HCT116 (cell line): ENCODE results near the gene PSENEN. TPM values are rescaled to one million over a fixed set of nuclear protein-coding genes. Genes with fewer than 3 reads are reported as not detected.

Experiments
- ATAC-seq: fragments of 200-7000 bp; cut with Tn5 transposase; 2 replicates; pipeline ENCODE4 v1.9.1; 2020; ENCODE audit warnings: mild to moderate bottlenecking, moderate library complexity
- BruUV-seq: library from RNA; stranded (reverse); fragments of 400-500 nt; replicated peaks from 2 replicates; lab custom pipeline; 2021; lab: Mats Ljungman, UMichigan
- CTCF ChIA-PET: fragments of 300-600 bp; sonication (Branson Sonifier 250); formaldehyde crosslinking; loops from one replicate; lab custom pipeline; 2021; ENCODE audit warnings: antibody characterized with exemption; lab: Charles Lee
- POLR2A ChIA-PET: fragments of 300-600, 350-600 bp; sonication (Branson Sonifier 250); formaldehyde crosslinking; loops from one replicate; lab custom pipeline; 2021; ENCODE audit warnings: antibody characterized with exemption; lab: Charles Lee
- RAD21 ChIA-PET, 2 experiments: fragments of 300-600 bp; sonication (Branson Sonifier 250); formaldehyde crosslinking; loops; one replicate each; lab custom pipeline; 2023; ENCODE audit warnings: low total read pairs in 2 of 2; ENCODE audit not compliant: uncharacterized antibody in 2 of 2, unreplicated experiment in 2 of 2, low non-redundant PET in 1 of 2; lab: Charles Lee
- DNase-seq: peaks from one replicate; pipeline ENCODE4 v3.0.0-alpha.2; 2010; ENCODE audit warnings: low read depth, low spot score
- H2AFZ ChIP-seq: fragments of 200-600 bp; shearing (Covaris generic), sonication (generic); 2 replicates; pipeline ENCODE4 v1.6.1; 2017; ENCODE audit warnings: low read depth, mixed run types, mixed read lengths, antibody characterized with exemption, low read length; ENCODE audit not compliant: poor library complexity, severe bottlenecking
- H3K27ac ChIP-seq: 2 replicates; pipeline ENCODE4 v1.5.1; 2012; ENCODE audit warnings: low read depth, low read length
- H3K27me3 ChIP-seq: fragments of 200-600 bp; sonication (generic); 2 replicates; pipeline ENCODE4 v1.6.1; 2016; ENCODE audit warnings: mixed run types, low read length, mixed read lengths; ENCODE audit not compliant: insufficient read depth
- H3K36me3 ChIP-seq, 2 experiments: fragments of 200-500 bp in 1 of 2; fragments of 200-600 bp in 1 of 2; sonication (Bioruptor generic) in 1 of 2; sonication (generic) in 1 of 2; 2 replicates each; pipeline versions ENCODE4 v1.5.1 to v1.6.1; 2014 to 2016; ENCODE audit warnings: low read length in 2 of 2, inconsistent platforms in 1 of 2, mixed read lengths in 1 of 2, mixed run types in 1 of 2; ENCODE audit not compliant: insufficient read depth in 2 of 2, control insufficient read depth in 1 of 2
- H3K4me1 ChIP-seq, 2 experiments: fragments of 200-600 bp in 1 of 2; sonication (generic) in 1 of 2; 2 replicates each; pipeline versions ENCODE4 v1.5.1 to v1.6.1; 2012 to 2017; ENCODE audit warnings: low read length in 2 of 2, inconsistent platforms in 1 of 2, mild to moderate bottlenecking in 1 of 2, mixed read lengths in 1 of 2, mixed run types in 1 of 2, moderate library complexity in 1 of 2; ENCODE audit not compliant: insufficient read depth in 2 of 2, control insufficient read depth in 1 of 2
- H3K4me2 ChIP-seq: fragments of 200-600 bp; sonication (generic); 2 replicates; pipeline ENCODE4 v1.6.1; 2017; ENCODE audit warnings: mixed run types, low read length, mixed read lengths
- H3K4me3 ChIP-seq, 2 experiments: fragments of 200-600 bp in 1 of 2; sonication (generic) in 1 of 2; replicated peaks in 1 of 2; 2 replicates each; pipeline ENCODE4 v1.5.1; 2011 to 2016; ENCODE audit warnings: low read length in 2 of 2, control low read depth in 1 of 2, low read depth in 1 of 2, mild to moderate bottlenecking in 1 of 2, mixed read lengths in 1 of 2, mixed run types in 1 of 2
- H3K79me2 ChIP-seq: fragments of 200-600 bp; sonication (generic); 2 replicates; pipeline ENCODE4 v1.6.1; 2017; ENCODE audit warnings: mild to moderate bottlenecking, mixed run types, low read length, moderate library complexity, mixed read lengths; ENCODE audit not compliant: insufficient read depth
- H3K9ac ChIP-seq: fragments of 200-600 bp; sonication (generic); 2 replicates; pipeline ENCODE4 v1.6.1; 2016; ENCODE audit warnings: low read length, mixed read lengths
- H3K9me2 ChIP-seq: fragments of 200-600 bp; sonication (generic), shearing (Covaris generic); 2 replicates; pipeline ENCODE4 v1.6.1; 2017; ENCODE audit warnings: mixed run types, mild to moderate bottlenecking, moderate library complexity; ENCODE audit not compliant: insufficient read depth
- H3K9me3 ChIP-seq, 2 experiments: fragments of 200-500 bp in 1 of 2; fragments of 200-600 bp in 1 of 2; sonication (Bioruptor generic) in 1 of 2; sonication (generic) in 1 of 2; 2 replicates each; pipeline ENCODE4 v1.6.1; 2014 to 2017; ENCODE audit warnings: low read length in 2 of 2, mixed read lengths in 2 of 2, inconsistent platforms in 1 of 2, low read depth in 1 of 2, mild to moderate bottlenecking in 1 of 2, mixed run types in 1 of 2, moderate library complexity in 1 of 2; ENCODE audit not compliant: control insufficient read depth in 1 of 2, insufficient read depth in 1 of 2
- H4K20me1 ChIP-seq: fragments of 200-600 bp; sonication (generic), shearing (Covaris generic); 2 replicates; pipeline ENCODE4 v1.6.1; 2017; ENCODE audit warnings: mixed run types, mild to moderate bottlenecking, moderate library complexity; ENCODE audit not compliant: insufficient read depth
- ATF3 ChIP-seq: IDR thresholded peaks from 2 replicates; pipeline ENCODE4 v1.6.1; 2012
- CBX3 ChIP-seq: IDR thresholded peaks from 2 replicates; pipeline ENCODE4 v1.6.1; 2012; ENCODE audit warnings: low read depth
- CEBPB ChIP-seq: IDR thresholded peaks from 2 replicates; pipeline ENCODE4 v1.6.1; 2012; ENCODE audit warnings: low read depth
- EGR1 ChIP-seq: IDR thresholded peaks from 2 replicates; pipeline ENCODE4 v1.6.1; 2012; ENCODE audit warnings: low read depth
- ELF1 ChIP-seq: IDR thresholded peaks from 2 replicates; pipeline ENCODE4 v1.6.1; 2012; ENCODE audit warnings: low read depth, borderline replicate concordance
- EZH2 ChIP-seq: fragments of 200-600 bp; sonication (generic); IDR thresholded peaks from 2 replicates; pipeline ENCODE4 v1.6.1; 2017; ENCODE audit warnings: antibody characterized with exemption, mixed run types
- EZH2phosphoT487 ChIP-seq: fragments of 200-600 bp; IDR thresholded peaks from 2 replicates; pipeline ENCODE4 v1.6.1; 2018; ENCODE audit warnings: antibody characterized with exemption, borderline replicate concordance
- FOSL1 ChIP-seq: IDR thresholded peaks from 2 replicates; pipeline ENCODE4 v1.6.1; 2012; ENCODE audit warnings: low read depth
- POLR2A ChIP-seq: IDR thresholded peaks from 2 replicates; pipeline ENCODE4 v1.7.0; 2011; ENCODE audit warnings: borderline replicate concordance; ENCODE audit not compliant: insufficient read depth, insufficient read length; ENCODE audit errors: extremely low read depth
- RAD21 ChIP-seq: IDR thresholded peaks from 2 replicates; pipeline ENCODE4 v1.6.1; 2012; ENCODE audit warnings: low read depth, mild to moderate bottlenecking
- SIN3A ChIP-seq: IDR thresholded peaks from 2 replicates; pipeline ENCODE4 v1.6.1; 2012; ENCODE audit warnings: low read depth
- SP1 ChIP-seq: IDR thresholded peaks from 2 replicates; pipeline ENCODE4 v1.6.1; 2012; ENCODE audit warnings: low read depth
- SRF ChIP-seq: IDR thresholded peaks from 2 replicates; pipeline ENCODE4 v1.6.1; 2012; ENCODE audit warnings: low read depth
- TCF7L2 ChIP-seq: IDR thresholded peaks from 2 replicates; pipeline ENCODE4 v1.7.0; 2011; ENCODE audit warnings: borderline replicate concordance, inconsistent platforms; ENCODE audit not compliant: insufficient read depth, insufficient read length; ENCODE audit errors: extremely low read depth
- YY1 ChIP-seq: IDR thresholded peaks from 2 replicates; pipeline ENCODE4 v1.6.1; 2011; ENCODE audit warnings: low read length, low read depth, moderate library complexity, mild to moderate bottlenecking; ENCODE audit not compliant: insufficient replicate concordance; ENCODE audit errors: extremely low read depth
- ZBTB33 ChIP-seq: IDR thresholded peaks from 2 replicates; pipeline ENCODE4 v1.6.1; 2011; ENCODE audit warnings: mild to moderate bottlenecking, low read length, moderate library complexity; ENCODE audit not compliant: insufficient replicate concordance; ENCODE audit errors: extremely low read depth
- ZFX ChIP-seq: fragments of 450-650 bp; IDR thresholded peaks from 2 replicates; pipeline ENCODE4 v1.6.1; 2017
- ZNF274 ChIP-seq: fragments of 200-500 bp; sonication (Bioruptor generic); IDR thresholded peaks from 2 replicates; pipeline ENCODE4 v1.6.1; 2014; ENCODE audit warnings: mild to moderate bottlenecking, low read depth, low read length, inconsistent platforms
- intact Hi-C: fragments of 100-400 bp; cut with micrococcal nuclease; formaldehyde crosslinking; loops from 2 replicates; pipeline ENCODE4 v1.10.0; 2022
- total RNA-seq: library from RNA; stranded (reverse); gene quantifications from one replicate; pipeline ENCODE4 v1.2.1, GENCODE V29; 2021; ENCODE audit not compliant: unreplicated experiment

The PSENEN gene
- total RNA-seq, 1 experiment from 2014 or later = 55.3 TPM

- no peaks in the 10 kb centered on the region for H4K20me1 ChIP-seq
- BruUV-seq = no TSS peak
- peaks cover 21% of the 10 kb centered on the region for H3K79me2 ChIP-seq
- H3K4me2 ChIP-seq = no peak overlapping the region
- H3K36me3 ChIP-seq = peaks cover 68 to 74% of the 10 kb centered on the region in 2 experiments
- H3K27ac ChIP-seq = no peak overlapping the region
- H3K4me3 ChIP-seq = no peak overlapping the region
- H3K9ac ChIP-seq = no peak overlapping the region
- DNase-seq = no peak
- TF ChIP-seq SP1 = no peak
- no peak for TF ChIP-seq EGR1
- TF ChIP-seq, all 23 proteins: peak for 0
- RAD21 ChIA-PET = no interaction called here
- Histone ChIP-seq H3K9me3 (no peaks in the 10 kb centered on the region), H3K27me3 (no peaks in the 10 kb centered on the region), H2AFZ (no peak overlapping the region), H3K4me1 (peaks cover under 1% of the 10 kb centered on the region in 2 experiments; a peak in 2 of 4 replicates), H3K9me2 (no peaks in the 10 kb centered on the region)
- POLR2A ChIA-PET = no interaction called here
- CTCF ChIA-PET = no interaction called here
- intact Hi-C loops = no loop called here
- no peak for ATAC-seq
These were observed 20.9 kb upstream of the PSENEN start for GRCh38 chr19:35724560-35724959.

GRCh38 chr19:35725216-35725861 is 20.1 kb upstream of the PSENEN start:
- no peak for ATAC-seq
- no peak for DNase-seq
- Histone ChIP-seq H3K4me3 (no peak overlapping the region), H3K9me2 (no peaks in the 10 kb centered on the region), H3K9ac (no peak overlapping the region), H3K27me3 (no peaks in the 10 kb centered on the region), H3K4me2 (no peak overlapping the region), H2AFZ (no peak overlapping the region), H3K9me3 (no peaks in the 10 kb centered on the region), H3K4me1 (no peaks in the 10 kb centered on the region), H3K36me3 (peaks cover 71 to 75% of the 10 kb centered on the region in 2 experiments), H3K79me2 (peaks cover 13% of the 10 kb centered on the region; the same call in 1 of the 2 replicates), H3K27ac (no peak overlapping the region), H4K20me1 (no peaks in the 10 kb centered on the region)
- TF ChIP-seq ZNF274 = no peak
- no peak for TF ChIP-seq RAD21
- TF ChIP-seq EZH2 = no peak
- TF ChIP-seq ZBTB33 = no peak
- no peak for TF ChIP-seq ATF3
- no peak for TF ChIP-seq SP1
- TF ChIP-seq FOSL1 = no peak
- no peak for TF ChIP-seq POLR2A
- no peak for TF ChIP-seq SIN3A
- no peak for TF ChIP-seq CBX3
- TF ChIP-seq EZH2phosphoT487 = no peak
- no peak for TF ChIP-seq ZFX
- no peak for TF ChIP-seq ELF1
- TF ChIP-seq TCF7L2 = no peak
- no peak for TF ChIP-seq YY1
- TF ChIP-seq SRF = no peak
- TF ChIP-seq CEBPB = no peak
- POLR2A ChIA-PET = no interaction called here
- RAD21 ChIA-PET = no interaction called here
- intact Hi-C loops = no loop called here
- CTCF ChIA-PET = no interaction called here
- no TSS peak for BruUV-seq
